Measurements from ENCODE around the gene CTR9. TPM values are rescaled to one million over a fixed set of nuclear protein-coding genes. Genes with fewer than 3 reads are reported as not detected.

Gene CTR9
- total and polyA plus RNA-seq, 9 of the 15 experiments (the other 6 are each of a cell fraction or from before 2014, with no cell fraction given): 25.4 to 79.3 (median 47.3) TPM

DNA sequence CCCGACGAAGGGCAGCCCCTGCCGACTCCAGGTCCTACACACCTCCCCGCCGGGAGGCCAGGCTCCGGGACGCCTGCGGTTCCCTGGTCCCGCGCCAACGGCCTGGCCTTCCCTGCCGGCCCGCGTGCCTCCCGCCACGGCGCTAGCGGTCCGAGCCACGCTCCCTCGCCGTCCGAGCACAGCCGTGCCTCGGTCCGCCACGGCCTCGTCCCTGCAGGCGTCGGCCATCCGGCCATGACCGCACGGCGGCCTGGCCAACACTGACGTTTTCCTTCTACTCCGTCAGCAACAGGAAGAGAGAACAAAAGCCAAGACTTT, 57.1 kb downstream of the CTR9 start (continued):
- no peak for TF ChIP-seq SAFB2 (IDR thresholded peaks at IDR 0.05; ENCODE audit: borderline replicate concordance, low read depth, low read length, severe bottlenecking)
- TF ChIP-seq ZNF143 (CRISPR knock-in tag; IDR thresholded peaks at IDR 0.05): 0 out of 2 replicates have a peak, but pooled peaks have one; percentile 22
- no peak for TF ChIP-seq CBFA2T2 (conservative IDR thresholded peaks at IDR 0.05)
- no peak for TF ChIP-seq ESRRA (IDR thresholded peaks at IDR 0.05; ENCODE audit: borderline replicate concordance, low read depth)
- no peak for TF ChIP-seq PHF21A (IDR thresholded peaks at IDR 0.05; ENCODE audit: borderline replicate concordance, low read depth)
- TF ChIP-seq, protein P1, sequence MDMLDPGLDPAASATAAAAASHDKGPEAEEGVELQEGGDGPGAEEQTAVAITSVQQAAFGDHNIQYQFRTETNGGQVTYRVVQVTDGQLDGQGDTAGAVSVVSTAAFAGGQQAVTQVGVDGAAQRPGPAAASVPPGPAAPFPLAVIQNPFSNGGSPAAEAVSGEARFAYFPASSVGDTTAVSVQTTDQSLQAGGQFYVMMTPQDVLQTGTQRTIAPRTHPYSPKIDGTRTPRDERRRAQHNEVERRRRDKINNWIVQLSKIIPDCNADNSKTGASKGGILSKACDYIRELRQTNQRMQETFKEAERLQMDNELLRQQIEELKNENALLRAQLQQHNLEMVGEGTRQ (CRISPR knock-in tag; IDR thresholded peaks at IDR 0.05): no peak
- no peak for TF ChIP-seq ZNF140 (CRISPR knock-in tag; IDR thresholded peaks at IDR 0.05)
- TF ChIP-seq ILF3 (IDR thresholded peaks at IDR 0.05; ENCODE audit: borderline replicate concordance): no peak
- TF ChIP-seq, protein P2, sequence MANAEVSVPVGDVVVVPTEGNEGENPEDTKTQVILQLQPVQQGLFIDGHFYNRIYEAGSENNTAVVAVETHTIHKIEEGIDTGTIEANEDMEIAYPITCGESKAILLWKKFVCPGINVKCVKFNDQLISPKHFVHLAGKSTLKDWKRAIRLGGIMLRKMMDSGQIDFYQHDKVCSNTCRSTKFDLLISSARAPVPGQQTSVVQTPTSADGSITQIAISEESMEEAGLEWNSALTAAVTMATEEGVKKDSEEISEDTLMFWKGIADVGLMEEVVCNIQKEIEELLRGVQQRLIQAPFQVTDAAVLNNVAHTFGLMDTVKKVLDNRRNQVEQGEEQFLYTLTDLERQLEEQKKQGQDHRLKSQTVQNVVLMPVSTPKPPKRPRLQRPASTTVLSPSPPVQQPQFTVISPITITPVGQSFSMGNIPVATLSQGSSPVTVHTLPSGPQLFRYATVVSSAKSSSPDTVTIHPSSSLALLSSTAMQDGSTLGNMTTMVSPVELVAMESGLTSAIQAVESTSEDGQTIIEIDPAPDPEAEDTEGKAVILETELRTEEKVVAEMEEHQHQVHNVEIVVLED (CRISPR knock-in tag; IDR thresholded peaks at IDR 0.05): no peak
- no peak for TF ChIP-seq RFX5 (IDR thresholded peaks at IDR 0.05; ENCODE audit: low read depth, low read length)
- TF ChIP-seq, protein P3, sequence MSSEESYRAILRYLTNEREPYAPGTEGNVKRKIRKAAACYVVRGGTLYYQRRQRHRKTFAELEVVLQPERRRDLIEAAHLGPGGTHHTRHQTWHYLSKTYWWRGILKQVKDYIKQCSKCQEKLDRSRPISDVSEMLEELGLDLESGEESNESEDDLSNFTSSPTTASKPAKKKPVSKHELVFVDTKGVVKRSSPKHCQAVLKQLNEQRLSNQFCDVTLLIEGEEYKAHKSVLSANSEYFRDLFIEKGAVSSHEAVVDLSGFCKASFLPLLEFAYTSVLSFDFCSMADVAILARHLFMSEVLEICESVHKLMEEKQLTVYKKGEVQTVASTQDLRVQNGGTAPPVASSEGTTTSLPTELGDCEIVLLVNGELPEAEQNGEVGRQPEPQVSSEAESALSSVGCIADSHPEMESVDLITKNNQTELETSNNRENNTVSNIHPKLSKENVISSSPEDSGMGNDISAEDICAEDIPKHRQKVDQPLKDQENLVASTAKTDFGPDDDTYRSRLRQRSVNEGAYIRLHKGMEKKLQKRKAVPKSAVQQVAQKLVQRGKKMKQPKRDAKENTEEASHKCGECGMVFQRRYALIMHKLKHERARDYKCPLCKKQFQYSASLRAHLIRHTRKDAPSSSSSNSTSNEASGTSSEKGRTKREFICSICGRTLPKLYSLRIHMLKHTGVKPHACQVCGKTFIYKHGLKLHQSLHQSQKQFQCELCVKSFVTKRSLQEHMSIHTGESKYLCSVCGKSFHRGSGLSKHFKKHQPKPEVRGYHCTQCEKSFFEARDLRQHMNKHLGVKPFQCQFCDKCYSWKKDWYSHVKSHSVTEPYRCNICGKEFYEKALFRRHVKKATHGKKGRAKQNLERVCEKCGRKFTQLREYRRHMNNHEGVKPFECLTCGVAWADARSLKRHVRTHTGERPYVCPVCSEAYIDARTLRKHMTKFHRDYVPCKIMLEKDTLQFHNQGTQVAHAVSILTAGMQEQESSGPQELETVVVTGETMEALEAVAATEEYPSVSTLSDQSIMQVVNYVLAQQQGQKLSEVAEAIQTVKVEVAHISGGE (CRISPR knock-in tag; IDR thresholded peaks at IDR 0.05): no peak; a peak in 1 of 6 replicates
- TF ChIP-seq STAG1 (CRISPR knock-in tag; IDR thresholded peaks at IDR 0.05; ENCODE audit: borderline replicate concordance): peak; percentile 40; the same call in 1 of the 2 replicates
- TF ChIP-seq, protein P4, sequence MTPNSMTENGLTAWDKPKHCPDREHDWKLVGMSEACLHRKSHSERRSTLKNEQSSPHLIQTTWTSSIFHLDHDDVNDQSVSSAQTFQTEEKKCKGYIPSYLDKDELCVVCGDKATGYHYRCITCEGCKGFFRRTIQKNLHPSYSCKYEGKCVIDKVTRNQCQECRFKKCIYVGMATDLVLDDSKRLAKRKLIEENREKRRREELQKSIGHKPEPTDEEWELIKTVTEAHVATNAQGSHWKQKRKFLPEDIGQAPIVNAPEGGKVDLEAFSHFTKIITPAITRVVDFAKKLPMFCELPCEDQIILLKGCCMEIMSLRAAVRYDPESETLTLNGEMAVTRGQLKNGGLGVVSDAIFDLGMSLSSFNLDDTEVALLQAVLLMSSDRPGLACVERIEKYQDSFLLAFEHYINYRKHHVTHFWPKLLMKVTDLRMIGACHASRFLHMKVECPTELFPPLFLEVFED (CRISPR knock-in tag; conservative IDR thresholded peaks at IDR 0.05): no peak
- TF ChIP-seq, protein P5, sequence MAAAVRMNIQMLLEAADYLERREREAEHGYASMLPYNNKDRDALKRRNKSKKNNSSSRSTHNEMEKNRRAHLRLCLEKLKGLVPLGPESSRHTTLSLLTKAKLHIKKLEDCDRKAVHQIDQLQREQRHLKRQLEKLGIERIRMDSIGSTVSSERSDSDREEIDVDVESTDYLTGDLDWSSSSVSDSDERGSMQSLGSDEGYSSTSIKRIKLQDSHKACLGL (CRISPR knock-in tag; IDR thresholded peaks at IDR 0.05; ENCODE audit: borderline replicate concordance, poor library complexity, severe bottlenecking): no peak
- TF ChIP-seq ZNF174 (CRISPR knock-in tag; IDR thresholded peaks at IDR 0.05): no peak
- TF ChIP-seq, protein P6, sequence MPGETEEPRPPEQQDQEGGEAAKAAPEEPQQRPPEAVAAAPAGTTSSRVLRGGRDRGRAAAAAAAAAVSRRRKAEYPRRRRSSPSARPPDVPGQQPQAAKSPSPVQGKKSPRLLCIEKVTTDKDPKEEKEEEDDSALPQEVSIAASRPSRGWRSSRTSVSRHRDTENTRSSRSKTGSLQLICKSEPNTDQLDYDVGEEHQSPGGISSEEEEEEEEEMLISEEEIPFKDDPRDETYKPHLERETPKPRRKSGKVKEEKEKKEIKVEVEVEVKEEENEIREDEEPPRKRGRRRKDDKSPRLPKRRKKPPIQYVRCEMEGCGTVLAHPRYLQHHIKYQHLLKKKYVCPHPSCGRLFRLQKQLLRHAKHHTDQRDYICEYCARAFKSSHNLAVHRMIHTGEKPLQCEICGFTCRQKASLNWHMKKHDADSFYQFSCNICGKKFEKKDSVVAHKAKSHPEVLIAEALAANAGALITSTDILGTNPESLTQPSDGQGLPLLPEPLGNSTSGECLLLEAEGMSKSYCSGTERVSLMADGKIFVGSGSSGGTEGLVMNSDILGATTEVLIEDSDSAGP (CRISPR knock-in tag; IDR thresholded peaks at IDR 0.05): no peak
- no peak for TF ChIP-seq FUS (optimal IDR thresholded peaks at IDR 0.05; ENCODE audit: low read depth, low read length)
